Activated CD8-positive, alpha-beta memory T cell treated with anti-CD3 and anti-CD28 coated beads for 24 hours (primary cell): ENCODE measurements around the gene POLE3.
"Not testable (repeated sequence)": the region's sequence is repeated elsewhere in the genome, so short reads cannot be mapped to it uniquely, and the experiment has no call there.

Experiments
- DNase-seq: peaks from one replicate; pipeline ENCODE4 v3.0.0-alpha.2; 2020

Gene POLE3

DNA sequence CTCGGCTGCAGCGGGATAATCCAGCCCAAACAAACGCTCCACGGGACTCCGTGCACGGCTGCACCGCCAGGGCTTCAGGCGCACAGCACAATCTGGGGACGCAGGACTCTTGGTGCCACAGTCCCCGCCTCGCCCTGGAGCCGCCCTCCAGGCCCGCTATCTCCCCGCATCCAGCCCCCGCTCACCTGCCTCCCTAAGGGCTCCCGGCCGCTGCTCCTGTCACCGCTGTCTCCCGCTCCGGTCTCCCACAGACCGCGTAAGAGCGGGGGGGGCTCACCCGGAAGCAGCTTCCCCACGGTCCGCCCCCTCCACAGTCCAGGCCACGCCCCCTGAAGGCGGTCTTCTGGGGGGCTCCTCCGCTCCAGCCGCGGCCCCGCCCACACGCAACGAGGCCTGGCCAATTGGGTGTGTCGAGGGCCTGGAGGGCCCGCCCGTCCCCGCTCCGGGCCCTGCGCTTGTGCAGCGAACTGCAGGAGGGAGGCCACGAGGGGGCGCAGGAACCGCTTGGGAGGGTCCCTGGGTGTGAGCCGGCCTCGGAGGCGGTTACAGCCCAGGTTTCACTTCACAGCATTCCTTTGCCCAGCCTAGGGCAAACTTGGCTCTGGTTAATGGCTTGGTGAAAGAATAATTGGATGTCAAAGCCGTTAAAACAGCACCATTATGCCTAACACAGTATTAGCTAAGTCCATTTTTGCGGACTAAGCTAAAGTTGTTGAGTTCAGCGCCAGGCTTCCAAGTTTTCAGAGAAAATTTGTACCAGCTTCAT is 9.3 kb downstream of the POLE3 start, which contains the start of gene ALAD:
ALAD (minus strand) TSS at position 258 of the 766 bp plus-strand sequence. CDS start 7,725 bp downstream, outside the sequence.
- peak; percentile 99 for DNase-seq

DNA sequence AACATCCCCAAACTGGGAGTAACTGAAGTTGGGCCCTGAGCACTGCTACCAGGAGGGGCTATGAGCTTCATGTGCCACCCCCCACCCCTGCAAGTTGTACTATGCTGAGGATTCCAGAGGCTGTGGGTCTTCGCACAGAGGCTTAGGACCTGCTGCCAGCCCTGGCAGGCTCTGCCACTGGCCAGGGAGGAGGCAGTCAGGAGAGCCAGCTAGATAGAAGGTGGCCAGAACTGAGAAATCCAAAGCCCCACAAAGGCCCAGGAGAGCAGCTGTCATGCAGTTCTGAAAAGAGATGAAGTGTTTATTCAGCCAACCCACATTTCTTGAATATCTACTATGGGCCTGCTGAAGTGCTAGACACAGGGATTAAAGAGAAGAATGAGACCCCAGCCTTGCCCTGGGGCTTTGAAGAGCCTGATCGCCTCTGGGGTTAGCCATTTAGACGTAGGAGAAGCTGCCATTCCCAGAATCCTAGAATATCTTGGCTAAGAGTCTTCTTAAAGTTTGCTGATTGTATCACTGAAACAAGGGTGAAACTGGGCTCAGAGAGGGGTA is 10.8 kb downstream of the POLE3 start:
- no peak for DNase-seq

DNA sequence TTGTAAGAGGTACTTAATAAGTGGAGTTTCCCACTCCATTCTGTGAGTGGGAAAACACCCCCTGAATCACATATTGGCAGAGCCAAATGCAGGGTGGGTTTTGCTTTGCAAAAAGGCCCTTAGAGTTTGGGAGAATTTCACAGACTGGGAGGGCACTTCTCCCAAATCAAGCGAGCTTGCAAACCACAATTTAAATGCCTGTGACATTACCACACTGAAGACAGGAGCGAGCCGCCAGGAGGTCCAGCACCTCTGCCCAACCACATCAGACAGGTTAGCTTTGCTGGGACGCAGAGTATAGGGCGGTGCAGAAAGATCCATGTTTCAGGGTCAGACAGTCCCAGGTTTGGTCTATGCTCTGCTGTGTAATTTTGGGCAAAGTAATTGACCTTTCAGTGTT is 11.7 kb downstream of the POLE3 start:
- no peak for DNase-seq

DNA sequence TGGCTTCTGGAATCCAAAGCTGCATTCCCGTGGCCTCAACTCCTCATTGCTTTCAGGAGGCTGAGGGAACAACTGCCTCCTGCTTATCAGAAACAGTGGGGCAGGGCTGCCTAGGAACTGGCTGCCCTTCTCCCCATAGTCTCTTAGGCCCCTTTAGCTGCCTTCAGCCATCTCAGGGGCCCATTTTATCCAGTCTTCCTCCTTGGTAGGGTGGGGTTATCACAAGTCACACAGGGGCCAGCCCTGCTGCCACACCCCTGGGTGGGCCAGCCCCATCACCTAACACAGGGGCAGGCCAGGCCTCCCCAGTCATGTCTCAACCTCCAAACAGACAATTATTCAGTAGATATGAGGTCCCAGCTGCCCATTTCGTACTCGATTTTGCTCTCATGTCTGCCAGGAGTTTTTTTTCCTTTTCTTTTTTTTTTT is 13.3 kb downstream of the POLE3 start:
- DNase-seq: no peak

DNA sequence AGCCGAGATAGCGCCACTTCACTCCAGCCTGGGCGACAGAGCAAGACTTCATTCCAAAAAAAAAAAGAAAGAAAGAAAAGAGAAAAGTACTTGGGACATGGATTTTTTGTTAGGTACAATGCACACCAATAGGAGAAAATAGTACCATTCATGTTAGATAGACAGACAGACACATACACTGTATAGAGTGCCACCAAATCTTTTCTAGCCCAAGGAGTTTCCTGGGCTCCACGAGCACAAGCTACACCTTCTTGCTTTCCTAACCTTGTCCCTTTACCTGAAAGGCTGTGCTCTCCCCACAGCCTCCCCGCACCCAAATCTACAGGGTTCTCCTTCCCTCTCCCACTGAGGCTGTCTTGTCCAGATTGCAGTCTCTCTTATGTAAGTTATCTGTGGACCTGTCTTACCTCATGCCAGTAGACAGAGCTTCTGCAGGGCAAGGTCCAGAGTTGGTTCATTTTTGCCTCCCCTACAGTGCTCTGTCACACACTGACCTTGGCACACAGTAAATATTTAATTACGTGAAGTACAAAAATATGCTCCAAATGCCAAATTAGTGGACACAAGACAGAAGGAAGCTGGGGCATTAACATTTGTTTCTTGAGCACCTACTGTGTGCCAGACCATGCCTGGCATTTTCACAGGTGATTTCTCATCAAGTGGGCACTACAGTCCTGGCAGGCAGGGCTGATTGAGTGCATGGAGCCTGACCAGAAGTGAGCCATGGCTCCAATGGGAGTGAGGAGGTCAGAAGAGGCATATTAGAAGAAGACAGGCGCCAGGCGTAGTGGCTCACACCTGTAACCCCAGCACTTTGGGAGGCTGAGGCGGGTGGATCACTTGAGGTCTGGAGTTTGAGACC is 15.2 kb downstream of the POLE3 start:
- no peak for DNase-seq

DNA sequence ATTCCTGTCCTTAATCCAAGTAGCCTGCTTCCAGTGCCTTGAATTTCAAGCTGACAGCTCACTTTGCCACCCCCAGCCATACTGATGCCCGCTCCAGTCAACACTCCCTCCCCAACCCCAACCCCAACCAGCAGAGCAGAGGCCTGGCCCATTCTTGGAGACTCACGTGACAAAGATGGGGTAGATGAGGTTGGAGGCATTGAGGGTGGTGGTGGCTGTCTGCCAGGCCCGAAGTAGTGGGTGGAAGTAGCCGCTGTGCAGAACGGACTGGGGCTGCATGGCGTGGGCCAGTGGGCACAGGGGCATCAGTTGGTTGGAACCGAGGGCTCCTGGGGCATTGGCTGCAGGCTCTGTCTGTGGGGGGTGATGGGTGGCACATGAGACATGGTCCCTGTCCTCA is 17.2 kb downstream of the POLE3 start:
- no peak for DNase-seq

DNA sequence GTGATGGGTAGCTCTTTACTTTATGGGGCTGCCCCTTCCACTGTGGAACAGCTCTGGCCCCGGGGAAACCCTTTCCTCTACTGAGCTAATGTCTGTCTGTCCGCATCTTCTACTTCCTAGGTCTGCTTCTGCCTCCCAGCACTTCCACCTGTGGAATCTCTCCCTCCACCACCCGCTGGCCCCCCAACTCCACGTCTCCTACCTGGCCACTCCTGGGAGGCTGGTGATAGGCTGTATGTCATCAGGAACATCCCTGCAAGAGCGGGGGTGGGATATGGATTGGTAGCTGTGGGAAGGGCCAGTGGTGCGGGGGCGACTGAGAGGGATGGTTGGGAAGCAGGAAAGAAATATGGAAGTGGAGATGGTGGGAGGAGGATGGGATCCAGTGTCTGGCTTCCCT is 18.6 kb downstream of the POLE3 start:
- no peak for DNase-seq

DNA sequence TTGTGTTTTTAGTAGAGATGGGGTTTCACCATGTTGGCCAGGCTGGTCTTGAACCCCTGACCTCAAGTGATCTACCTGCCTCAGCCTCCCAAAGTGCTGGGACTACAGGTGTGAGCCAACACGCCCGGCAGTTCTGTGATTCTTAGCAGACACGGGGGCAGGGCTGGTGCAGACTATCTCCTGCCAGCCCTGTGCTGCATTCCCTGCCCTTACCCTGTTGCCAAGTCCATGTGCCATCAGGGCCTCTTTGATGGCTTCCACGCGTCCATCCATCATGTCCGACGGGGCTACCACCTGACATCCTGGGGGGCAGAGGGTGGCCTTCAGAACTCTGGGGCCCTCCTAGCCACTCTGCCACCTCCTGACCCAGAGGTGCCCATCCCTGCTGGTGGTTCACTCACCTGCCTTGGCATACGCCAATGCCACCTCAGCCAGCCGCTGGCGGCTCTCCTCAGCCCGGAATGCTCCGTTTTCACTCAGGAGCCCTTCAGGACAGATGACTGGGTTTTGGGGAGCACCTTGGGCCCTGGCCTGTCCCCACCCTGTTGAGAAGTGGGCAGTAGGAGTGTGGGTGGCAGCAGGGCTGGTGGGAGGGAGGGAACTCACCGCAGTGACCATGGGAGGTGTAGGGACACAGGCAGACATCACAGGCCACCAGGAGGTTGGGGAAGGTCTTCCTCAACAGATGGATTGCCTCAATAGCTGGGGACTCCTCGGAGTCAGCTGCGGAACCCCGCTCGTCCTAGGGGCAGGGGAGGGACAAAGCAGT is 20.1 kb downstream of the POLE3 start:
- DNase-seq: no peak

DNA sequence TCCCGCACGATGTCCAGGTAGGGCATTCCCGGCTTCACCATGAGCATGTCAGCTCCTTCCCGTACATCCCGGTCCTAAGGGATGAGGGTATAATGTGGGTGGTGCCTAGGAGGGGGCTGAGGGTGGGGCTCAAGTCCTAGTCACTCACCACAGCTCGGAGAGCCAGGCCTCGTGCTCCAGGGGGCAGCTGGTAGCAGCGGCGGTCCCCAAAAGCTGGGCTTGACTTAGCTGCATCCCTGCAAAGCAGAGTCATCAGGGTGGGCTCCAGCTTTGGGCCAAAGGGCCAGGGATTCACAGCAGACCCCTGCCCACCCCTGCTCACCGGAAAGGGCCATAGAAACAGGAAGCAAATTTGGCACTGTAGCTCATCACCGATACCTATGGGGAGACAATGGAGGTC is 21.0 kb downstream of the POLE3 start:
- no peak for DNase-seq

DNA sequence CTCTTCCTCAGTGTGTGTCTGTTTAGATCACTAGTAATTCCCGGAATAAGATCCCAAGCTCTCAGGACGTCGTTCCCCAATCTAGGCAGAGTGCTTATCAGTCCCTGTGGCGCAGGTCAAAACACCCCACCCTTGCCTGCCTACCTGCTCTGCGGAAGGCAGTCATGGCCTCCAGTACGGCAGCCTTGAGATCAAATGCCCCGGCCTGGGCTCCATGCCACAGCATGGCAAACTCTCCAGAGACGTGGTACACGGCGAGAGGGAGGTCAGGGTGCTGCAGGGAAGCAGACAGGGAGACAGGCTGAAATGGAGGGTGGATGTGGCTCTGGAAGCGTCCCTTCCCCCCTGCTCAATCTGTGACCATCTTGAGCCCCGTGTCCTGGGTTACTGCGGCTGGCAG is 21.6 kb downstream of the POLE3 start:
- no peak for DNase-seq

DNA sequence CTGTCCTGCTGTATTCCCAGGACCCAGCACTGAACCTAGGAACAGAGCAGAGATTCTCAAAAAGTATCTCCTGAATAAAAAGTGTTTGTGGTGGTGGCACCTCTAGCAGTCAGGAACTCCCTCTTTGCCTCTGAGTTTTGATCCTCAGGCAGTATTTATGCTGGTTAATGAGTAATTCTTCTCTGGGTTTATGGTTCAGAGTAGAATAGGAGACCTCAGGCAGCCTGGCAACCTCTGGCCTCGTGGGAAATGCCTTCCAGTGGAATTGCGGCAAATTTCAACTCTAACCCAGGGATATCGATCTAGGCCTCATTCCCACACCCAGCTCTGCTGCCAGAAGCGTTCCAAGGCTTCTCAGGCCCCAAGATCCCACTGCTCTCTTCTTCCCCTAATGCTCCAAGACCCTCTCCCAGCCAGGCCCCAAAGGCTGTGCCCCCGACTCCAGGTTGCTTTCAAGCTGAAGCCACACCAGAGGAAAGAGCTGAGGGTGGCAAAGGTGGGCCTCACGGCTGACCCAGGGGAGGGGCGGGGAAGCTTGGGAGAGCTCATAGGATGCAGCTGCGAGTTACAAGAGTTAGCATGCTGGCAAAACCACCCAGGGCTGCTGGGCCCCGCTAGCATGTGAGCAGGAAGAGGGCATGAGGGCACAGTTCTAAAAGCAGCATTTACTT is 22.8 kb downstream of the POLE3 start:
- DNase-seq: no peak

DNA sequence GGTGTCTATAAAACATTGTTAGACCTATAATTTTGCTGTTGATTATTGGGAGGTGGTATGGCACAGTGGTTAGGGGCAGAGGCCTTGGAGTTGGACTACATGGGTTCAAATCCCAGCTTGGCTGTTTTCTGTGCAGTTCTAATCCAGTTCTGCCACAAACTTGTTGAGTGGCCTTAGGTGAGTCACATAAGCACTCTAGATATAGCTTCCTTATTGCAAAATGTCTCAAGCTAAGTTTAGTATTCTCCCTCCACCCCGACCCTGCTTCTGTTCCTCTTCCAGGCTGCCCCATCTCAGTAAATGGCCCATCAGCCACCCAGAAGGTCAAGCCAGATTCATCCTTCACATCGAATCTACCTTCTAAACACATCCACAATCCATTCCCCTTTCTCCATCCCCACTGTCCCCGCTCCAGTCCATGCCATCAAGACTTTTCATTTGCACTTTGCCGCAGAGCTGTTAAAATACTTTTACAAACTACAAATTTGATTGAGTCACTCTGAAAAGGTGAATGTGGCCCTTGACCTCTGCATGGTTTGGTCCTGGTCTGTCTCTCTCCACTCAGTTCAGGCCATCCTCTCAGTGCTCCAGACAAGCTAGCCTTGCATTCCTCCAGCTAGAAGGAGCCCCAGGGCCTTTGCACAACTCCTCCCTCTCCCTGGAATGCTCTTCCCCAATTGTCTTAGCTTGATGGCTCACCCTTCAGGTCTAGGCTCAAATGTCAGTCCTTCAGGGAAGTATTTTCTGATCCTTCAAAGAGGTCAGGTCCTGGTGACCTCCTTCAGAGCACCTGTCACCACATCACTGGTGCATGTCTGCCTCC is 23.7 kb downstream of the POLE3 start:
- no peak for DNase-seq

DNA sequence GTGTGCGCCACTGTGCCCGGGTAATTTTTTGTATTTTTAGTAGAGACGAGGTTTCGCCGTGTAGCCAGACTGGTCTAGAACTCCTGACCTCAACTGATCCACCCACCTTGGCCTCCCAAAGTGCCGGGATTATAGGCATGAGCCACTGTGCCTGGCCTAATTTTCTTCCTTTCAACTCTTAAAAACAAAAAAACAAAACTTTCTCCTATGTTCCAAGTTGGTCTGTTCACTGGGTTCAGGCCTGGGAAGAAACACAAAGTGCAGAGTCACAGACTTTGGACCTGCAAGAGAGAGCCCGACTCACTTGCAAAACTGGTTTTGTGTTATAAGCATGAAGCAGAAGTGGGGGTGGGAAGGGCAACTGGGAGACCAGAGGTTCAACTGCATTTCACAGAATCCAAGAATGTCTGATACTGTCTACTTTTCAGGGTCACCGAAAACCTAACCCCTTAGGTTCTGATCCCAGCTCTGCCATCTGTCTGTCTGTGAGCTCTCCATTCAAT is 28.5 kb downstream of the POLE3 start:
- no peak for DNase-seq

DNA sequence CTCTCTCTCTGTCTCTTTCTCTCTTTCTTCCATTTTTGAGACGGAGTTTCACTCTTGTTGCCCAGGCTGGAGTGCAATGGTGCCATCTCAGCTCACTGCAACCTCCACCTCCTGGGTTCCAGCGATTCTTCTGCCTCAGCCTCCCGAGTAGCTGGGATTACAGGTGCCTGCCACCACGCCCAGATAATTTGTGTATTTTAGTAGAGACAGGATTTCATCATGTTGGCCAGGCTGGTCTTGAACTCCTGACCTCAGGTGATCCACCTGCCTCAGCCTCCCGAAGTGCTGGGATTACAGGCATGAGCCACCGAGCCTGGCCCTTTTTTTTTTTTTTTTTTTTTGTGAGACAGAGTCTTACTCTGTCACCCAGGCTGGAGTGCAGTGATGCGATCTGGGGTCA is 29.0 kb downstream of the POLE3 start:
- DNase-seq: not testable (repeated sequence)

DNA sequence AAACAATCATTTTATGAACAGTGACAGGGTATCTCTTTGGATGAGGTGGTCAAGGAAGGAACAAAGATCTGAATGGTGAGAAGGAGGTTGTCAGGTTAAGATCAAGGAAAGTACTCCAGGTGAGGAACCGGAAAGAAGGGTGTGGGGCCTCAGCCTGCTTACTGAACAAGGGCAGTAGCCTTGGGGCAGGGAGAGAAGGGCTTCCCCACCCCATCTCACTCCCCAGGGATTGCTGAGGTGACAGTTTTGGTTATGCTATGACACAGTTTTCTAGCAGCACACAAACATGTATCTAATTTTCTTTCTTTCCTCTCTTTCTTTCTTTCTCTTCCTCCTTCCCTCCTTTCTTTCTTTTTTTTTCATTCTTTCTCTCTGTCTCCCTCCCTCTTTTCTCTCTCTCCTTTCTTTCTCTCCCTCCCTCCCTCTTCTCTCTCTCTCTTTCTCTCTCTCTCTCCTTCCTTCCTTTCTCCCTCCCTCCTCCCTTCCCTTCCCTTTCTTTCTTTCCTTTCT is 29.6 kb downstream of the POLE3 start:
- DNase-seq: no peak

DNA sequence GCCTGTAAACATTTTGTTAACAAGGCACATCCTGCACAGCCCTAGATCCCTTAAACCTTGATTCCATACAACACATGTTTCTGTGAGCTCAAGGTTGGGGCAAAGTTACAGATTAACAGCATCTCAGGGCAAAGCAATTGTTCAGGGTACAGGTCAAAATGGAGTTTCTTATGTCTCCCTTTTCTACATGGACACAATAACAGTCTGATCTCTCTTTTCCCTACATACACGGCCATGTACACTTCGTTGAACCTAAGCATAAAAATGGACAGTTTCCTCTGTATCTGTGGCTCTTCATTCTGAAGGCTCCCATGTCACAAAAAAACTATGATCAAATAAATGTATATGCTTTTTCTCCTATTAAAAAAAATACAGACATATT is 30.7 kb downstream of the POLE3 start:
- not testable (repeated sequence) for DNase-seq

DNA sequence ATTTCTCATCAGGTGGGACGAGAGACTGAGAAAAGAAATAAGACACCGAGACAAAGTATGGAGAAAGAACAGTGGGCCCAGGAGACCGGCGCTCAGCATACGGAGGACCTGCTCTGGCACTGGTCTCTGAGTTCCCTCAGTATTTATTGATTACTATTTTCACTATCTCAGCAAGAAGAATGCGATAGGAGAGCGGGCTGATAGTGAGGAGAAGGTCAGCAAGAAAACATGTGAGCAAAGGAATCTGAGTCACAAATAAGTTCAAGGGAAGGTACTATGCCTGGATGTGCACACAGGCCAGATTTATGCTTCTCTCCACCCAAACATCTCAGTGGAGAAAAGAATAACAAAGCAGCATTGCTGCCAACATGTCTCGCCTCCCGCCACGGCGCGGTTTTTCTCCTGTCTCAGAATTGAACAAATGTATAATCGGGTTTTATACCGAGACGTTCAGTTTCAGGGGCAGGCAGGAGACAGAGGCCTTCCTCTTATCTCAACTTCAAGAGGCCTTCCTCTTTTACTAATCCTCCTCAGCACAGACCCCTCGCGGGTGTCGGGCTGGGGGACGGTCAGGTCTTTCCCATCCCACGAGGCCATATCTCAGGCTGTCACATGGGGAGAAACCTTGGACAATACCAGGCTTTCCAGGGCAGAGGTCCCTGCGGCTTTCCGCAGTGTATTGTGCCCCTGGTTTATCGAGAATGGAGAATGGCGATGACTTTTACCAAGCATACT is 31.2 kb downstream of the POLE3 start:
- DNase-seq: not testable (repeated sequence)

DNA sequence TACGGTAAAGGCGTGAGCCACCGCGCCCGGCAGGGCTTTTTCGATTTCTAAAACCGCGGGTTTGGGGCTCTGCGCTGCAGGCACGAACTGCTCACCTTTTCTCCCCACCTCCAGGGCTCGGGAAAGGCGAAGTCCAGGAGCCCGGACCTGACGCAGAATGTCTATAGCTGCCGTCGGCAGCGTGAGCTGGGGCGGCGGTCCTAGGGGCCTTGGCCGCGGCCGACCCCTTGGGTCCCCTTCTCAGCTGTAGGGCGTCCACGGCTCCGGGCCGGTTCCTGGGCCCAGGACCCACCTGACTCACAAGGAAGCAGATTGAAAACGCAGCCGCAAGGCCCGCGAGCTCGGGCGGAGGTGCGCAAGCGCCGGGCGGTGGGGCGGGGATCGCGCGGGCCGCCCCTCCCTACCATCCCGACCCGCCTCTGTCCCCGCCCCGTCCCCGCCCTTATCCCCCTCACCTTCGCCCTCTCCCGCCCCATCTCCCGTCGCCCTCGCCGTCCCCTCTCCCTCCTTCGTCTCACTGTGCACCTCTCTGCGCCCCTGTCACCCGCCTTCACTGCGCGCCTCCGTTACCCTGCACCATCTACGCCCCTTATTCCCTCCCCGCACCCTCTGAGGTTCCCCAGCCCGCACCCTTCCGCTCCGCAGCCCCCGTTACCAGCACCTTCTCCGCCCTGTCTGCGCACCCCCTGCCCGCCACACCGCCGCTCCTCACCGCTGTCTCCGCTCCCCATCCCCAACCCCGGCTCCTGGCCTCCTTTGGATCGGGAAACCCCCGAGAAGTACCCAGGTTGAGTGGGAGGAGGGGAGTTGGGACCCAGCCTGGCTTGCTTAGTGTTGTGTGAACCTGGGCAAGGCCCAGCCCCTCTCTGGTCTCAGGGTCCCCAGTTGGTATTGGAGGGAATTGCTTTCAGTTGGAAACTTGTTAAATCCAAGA is 33.6 kb downstream of the POLE3 start, which contains the start of gene HDHD3:
HDHD3 (minus strand) TSS at position 353 of the 934 bp plus-strand sequence. CDS start 2,632 bp downstream, outside the sequence.
- DNase-seq: peak; percentile 92
